GM12872 (cell line): ENCODE data around the gene DDX42.

Experiments
- CTCF ChIP-seq: IDR thresholded peaks from 3 replicates; pipeline ENCODE4 v1.5.1; 2011; ENCODE audit warnings: low read depth, mild to moderate bottlenecking, low read length, moderate library complexity; ENCODE audit not compliant: insufficient read depth

Gene DDX42

GRCh38 chr17:63752707-63753106, 21.3 kb upstream of the DDX42 start:
- no peak for TF ChIP-seq CTCF

GRCh38 chr17:63753215-63753614, 20.8 kb upstream of the DDX42 start:
- no peak for TF ChIP-seq CTCF

GRCh38 chr17:63754046-63754445, 19.9 kb upstream of the DDX42 start:
- TF ChIP-seq CTCF: no peak

- TF ChIP-seq CTCF: no peak
Measured at GRCh38 chr17:63758428-63758827, 15.5 kb upstream of the DDX42 start.

GRCh38 chr17:63760771-63761539, 13.0 kb upstream of the DDX42 start:
- no peak for TF ChIP-seq CTCF

- no peak for TF ChIP-seq CTCF
Measured at GRCh38 chr17:63762161-63763078, 11.6 kb upstream of the DDX42 start.

GRCh38 chr17:63764716-63765115, 9.3 kb upstream of the DDX42 start:
- TF ChIP-seq CTCF: no peak
